Measurements from ENCODE around the gene PSMB9. TPM values are rescaled to one million over a fixed set of nuclear protein-coding genes. Genes with fewer than 3 reads are reported as not detected.

PSMB9 gene
- total and polyA plus RNA-seq, 2 experiments from 2014 or later, result 2.8 to 5.5 TPM

DNA sequence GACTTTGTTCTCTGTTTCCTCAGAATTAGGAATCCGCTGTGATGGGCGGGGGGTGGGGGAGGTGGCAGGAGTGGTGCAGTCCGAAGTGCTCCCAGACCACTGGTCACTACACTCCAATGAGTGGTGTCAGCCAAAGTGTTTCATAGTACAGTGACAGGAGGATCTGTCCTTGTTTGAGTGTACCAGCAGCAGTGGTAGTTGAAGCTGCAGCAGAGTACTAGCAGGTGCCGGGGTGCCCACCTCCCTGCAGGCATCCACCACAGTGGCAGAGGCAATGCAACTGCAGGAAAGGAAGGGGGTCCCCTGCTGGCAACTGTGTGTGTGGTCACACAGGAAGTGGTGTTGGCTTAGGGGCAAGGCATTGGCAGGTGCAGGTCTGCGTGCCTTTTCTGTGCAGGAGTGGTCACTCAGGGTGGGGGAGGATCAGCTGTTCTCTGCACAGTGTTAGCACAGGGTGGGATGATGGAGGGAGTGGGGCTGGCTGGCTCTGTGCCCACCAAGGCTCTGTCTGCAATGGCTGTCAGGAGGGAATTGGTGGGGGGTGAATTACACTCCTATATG lies 46.9 kb upstream of the PSMB9 start:
- peak; percentile 86 for ATAC-seq
- no peaks in the 10 kb centered on the region; the same call in 1 of the 2 replicates for H3K9me2 ChIP-seq (ENCODE audit: insufficient read depth)
- no peak overlapping the region for H3K4me2 ChIP-seq
- no peaks in the 10 kb centered on the region; the same call in 1 of the 2 replicates for H3K4me1 ChIP-seq (ENCODE audit: insufficient read depth)
- TF ChIP-seq, protein P1, sequence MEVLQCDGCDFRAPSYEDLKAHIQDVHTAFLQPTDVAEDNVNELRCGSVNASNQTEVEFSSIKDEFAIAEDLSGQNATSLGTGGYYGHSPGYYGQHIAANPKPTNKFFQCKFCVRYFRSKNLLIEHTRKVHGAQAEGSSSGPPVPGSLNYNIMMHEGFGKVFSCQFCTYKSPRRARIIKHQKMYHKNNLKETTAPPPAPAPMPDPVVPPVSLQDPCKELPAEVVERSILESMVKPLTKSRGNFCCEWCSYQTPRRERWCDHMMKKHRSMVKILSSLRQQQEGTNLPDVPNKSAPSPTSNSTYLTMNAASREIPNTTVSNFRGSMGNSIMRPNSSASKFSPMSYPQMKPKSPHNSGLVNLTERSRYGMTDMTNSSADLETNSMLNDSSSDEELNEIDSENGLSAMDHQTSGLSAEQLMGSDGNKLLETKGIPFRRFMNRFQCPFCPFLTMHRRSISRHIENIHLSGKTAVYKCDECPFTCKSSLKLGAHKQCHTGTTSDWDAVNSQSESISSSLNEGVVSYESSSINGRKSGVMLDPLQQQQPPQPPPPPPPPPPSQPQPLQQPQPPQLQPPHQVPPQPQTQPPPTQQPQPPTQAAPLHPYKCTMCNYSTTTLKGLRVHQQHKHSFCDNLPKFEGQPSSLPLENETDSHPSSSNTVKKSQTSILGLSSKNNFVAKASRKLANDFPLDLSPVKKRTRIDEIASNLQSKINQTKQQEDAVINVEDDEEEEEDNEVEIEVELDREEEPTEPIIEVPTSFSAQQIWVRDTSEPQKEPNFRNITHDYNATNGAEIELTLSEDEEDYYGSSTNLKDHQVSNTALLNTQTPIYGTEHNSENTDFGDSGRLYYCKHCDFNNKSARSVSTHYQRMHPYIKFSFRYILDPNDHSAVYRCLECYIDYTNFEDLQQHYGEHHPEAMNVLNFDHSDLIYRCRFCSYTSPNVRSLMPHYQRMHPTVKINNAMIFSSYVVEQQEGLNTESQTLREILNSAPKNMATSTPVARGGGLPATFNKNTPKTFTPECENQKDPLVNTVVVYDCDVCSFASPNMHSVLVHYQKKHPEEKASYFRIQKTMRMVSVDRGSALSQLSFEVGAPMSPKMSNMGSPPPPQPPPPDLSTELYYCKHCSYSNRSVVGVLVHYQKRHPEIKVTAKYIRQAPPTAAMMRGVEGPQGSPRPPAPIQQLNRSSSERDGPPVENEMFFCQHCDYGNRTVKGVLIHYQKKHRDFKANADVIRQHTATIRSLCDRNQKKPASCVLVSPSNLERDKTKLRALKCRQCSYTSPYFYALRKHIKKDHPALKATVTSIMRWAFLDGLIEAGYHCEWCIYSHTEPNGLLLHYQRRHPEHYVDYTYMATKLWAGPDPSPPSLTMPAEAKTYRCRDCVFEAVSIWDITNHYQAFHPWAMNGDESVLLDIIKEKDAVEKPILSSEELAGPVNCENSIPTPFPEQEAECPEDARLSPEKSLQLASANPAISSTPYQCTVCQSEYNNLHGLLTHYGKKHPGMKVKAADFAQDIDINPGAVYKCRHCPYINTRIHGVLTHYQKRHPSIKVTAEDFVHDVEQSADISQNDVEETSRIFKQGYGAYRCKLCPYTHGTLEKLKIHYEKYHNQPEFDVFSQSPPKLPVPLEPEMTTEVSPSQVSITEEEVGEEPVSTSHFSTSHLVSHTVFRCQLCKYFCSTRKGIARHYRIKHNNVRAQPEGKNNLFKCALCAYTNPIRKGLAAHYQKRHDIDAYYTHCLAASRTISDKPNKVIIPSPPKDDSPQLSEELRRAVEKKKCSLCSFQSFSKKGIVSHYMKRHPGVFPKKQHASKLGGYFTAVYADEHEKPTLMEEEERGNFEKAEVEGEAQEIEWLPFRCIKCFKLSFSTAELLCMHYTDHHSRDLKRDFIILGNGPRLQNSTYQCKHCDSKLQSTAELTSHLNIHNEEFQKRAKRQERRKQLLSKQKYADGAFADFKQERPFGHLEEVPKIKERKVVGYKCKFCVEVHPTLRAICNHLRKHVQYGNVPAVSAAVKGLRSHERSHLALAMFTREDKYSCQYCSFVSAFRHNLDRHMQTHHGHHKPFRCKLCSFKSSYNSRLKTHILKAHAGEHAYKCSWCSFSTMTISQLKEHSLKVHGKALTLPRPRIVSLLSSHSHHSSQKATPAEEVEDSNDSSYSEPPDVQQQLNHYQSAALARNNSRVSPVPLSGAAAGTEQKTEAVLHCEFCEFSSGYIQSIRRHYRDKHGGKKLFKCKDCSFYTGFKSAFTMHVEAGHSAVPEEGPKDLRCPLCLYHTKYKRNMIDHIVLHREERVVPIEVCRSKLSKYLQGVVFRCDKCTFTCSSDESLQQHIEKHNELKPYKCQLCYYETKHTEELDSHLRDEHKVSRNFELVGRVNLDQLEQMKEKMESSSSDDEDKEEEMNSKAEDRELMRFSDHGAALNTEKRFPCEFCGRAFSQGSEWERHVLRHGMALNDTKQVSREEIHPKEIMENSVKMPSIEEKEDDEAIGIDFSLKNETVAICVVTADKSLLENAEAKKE (CRISPR knock-in tag; IDR thresholded peaks at IDR 0.05), result no peak
- TF ChIP-seq, protein P2, sequence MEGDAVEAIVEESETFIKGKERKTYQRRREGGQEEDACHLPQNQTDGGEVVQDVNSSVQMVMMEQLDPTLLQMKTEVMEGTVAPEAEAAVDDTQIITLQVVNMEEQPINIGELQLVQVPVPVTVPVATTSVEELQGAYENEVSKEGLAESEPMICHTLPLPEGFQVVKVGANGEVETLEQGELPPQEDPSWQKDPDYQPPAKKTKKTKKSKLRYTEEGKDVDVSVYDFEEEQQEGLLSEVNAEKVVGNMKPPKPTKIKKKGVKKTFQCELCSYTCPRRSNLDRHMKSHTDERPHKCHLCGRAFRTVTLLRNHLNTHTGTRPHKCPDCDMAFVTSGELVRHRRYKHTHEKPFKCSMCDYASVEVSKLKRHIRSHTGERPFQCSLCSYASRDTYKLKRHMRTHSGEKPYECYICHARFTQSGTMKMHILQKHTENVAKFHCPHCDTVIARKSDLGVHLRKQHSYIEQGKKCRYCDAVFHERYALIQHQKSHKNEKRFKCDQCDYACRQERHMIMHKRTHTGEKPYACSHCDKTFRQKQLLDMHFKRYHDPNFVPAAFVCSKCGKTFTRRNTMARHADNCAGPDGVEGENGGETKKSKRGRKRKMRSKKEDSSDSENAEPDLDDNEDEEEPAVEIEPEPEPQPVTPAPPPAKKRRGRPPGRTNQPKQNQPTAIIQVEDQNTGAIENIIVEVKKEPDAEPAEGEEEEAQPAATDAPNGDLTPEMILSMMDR (conservative IDR thresholded peaks at IDR 0.05; ENCODE audit: low read depth in 2 of 2), result peak; percentile 30 to 55
- H3K27ac ChIP-seq (ENCODE audit: low read depth), result no peak overlapping the region
- H3K27me3 ChIP-seq (ENCODE audit: insufficient read depth), result no peaks in the 10 kb centered on the region
- no peaks in the 10 kb centered on the region for H3K36me3 ChIP-seq (ENCODE audit: insufficient read depth)
- DNase-seq (ENCODE audit: low spot score), result peak; percentile 50
- peaks cover 5% of the 10 kb centered on the region; the same call in 2 of the 3 replicates for H3K4me1 Mint-ChIP-seq
- no peaks in the 10 kb centered on the region for H3K9me3 Mint-ChIP-seq
- no peaks in the 10 kb centered on the region for H3K79me2 ChIP-seq (replicated peaks; ENCODE audit: insufficient read depth)
- no peaks in the 10 kb centered on the region for H3F3A ChIP-seq (replicated peaks; ENCODE audit: low read depth)
- H2AFZ ChIP-seq, result no peak overlapping the region
- no peaks in the 10 kb centered on the region for H4K20me1 ChIP-seq (replicated peaks; ENCODE audit: insufficient read depth)
- no peak overlapping the region for H3K4me3 ChIP-seq
- no peak overlapping the region for H3K4me3 Mint-ChIP-seq
- H3K27me3 Mint-ChIP-seq (ENCODE audit: insufficient read depth, low read depth, poor library complexity), result peaks cover 9% of the 10 kb centered on the region
- no peaks in the 10 kb centered on the region; the same call in 2 of the 3 replicates for H3K36me3 Mint-ChIP-seq (ENCODE audit: low read depth)
- H3K27ac Mint-ChIP-seq, result no peak overlapping the region

DNA sequence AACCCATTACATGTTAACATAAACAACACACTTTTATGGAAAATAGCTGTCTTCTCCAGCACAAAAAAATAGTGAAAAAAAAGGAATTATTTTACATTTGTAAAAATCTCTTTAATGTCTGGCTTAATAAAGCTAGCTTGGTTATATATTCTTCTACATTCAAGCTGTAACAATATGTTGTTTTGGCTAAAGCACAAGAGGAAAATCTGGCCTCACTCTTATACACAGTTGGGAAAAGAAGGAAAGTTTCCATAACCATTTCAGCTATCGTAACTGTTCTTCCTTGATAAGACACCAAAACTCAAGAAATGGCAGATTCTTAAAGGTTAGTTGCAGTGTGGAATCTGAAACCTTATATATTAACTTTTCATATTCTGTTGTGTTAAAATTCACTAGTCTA lies 44.8 kb upstream of the PSMB9 start:
- no peak overlapping the region for H3K27ac Mint-ChIP-seq
- Histone ChIP-seq H4K20me1 (replicated peaks; ENCODE audit: insufficient read depth) (no peaks in the 10 kb centered on the region), H3K27ac (ENCODE audit: low read depth) (no peak overlapping the region), H3K4me1 (ENCODE audit: insufficient read depth) (no peaks in the 10 kb centered on the region; the same call in 1 of the 2 replicates), H3K27me3 (ENCODE audit: insufficient read depth) (no peaks in the 10 kb centered on the region), H3F3A (replicated peaks; ENCODE audit: low read depth) (no peaks in the 10 kb centered on the region), H3K79me2 (replicated peaks; ENCODE audit: insufficient read depth) (no peaks in the 10 kb centered on the region), H2AFZ (no peak overlapping the region), H3K36me3 (ENCODE audit: insufficient read depth) (no peaks in the 10 kb centered on the region), H3K4me2 (no peak overlapping the region), H3K9me2 (ENCODE audit: insufficient read depth) (no peaks in the 10 kb centered on the region; the same call in 1 of the 2 replicates), H3K4me3 (no peak overlapping the region)
- no peak for ATAC-seq
- peaks cover 5% of the 10 kb centered on the region; the same call in 2 of the 3 replicates for H3K4me1 Mint-ChIP-seq
- no peak for DNase-seq (ENCODE audit: low spot score)
- no peaks in the 10 kb centered on the region for H3K9me3 Mint-ChIP-seq
- H3K4me3 Mint-ChIP-seq, result no peak overlapping the region
- H3K36me3 Mint-ChIP-seq (ENCODE audit: low read depth), result no peaks in the 10 kb centered on the region; the same call in 2 of the 3 replicates
- H3K27me3 Mint-ChIP-seq (ENCODE audit: insufficient read depth, low read depth, poor library complexity), result peaks cover 11% of the 10 kb centered on the region
- TF ChIP-seq EZH2phosphoT487 (IDR thresholded peaks at IDR 0.05; ENCODE audit: unreplicated experiment), result no peak
- TF ChIP-seq CREB1 (CRISPR knock-in tag; IDR thresholded peaks at IDR 0.05; ENCODE audit: low read depth), result no peak
- TF ChIP-seq JUNB (IDR thresholded peaks at IDR 0.05; ENCODE audit: unreplicated experiment), result no peak
